ENCODE data around the gene JARID2. TPM values are rescaled to one million over a fixed set of nuclear protein-coding genes. Genes with fewer than 3 reads are reported as not detected.

Gene JARID2
- total RNA-seq, 4 donors from 2014 or later = 12.1 to 33.8 (median 17.0) TPM

DNA sequence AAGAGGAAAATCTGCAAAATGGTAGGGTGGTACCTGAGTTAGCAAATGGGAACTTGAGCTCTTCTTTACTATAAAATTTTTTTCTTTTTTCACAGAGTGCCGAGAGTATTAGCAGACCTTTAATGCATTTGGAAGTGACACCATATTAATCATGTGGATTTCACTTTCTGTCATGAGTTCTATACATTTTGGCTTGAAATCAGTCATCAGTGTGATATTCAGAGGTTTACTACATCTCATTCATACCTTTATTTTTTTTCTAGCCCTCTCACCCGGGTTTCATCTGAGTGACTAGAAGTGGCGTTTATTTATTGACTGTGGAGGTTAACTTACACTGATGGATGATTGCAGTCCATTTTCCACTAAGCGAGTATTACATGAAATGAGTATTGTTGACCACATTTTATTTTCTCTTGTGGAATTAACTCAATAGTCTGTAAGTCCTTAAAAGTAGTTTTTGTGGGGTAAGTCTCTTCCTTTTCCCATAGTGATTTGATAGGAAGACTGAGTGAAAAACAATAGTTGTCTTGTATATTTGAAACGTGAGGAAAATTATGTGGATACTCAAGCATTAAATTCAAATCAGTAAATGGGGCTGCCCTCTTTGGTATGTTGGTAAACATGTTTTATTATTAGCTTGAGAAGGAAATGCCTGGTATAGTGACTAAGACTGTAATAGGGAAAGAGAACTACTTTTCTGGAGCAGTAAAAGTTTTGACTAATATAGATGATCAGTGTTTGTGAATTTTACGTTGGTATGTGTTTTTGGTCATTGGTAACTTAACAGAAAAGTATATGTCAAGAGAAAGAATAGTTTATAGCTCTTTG, 55.5 kb downstream of the JARID2 start:
- DNase-seq = no peak
- Histone ChIP-seq H3K9me3 (no peaks in the 10 kb centered on the region), H3K27me3 (no peaks in the 10 kb centered on the region), H3K4me1 (peaks cover 0 to 57% (median 8%) of the 10 kb centered on the region in 4 donors), H3K27ac (no peak overlapping the region), H3K4me3 (no peak overlapping the region), H3K36me3 (no peaks in the 10 kb centered on the region)
- no peak for TF ChIP-seq POLR2A (IDR thresholded peaks at IDR 0.05)
- TF ChIP-seq, protein P1, sequence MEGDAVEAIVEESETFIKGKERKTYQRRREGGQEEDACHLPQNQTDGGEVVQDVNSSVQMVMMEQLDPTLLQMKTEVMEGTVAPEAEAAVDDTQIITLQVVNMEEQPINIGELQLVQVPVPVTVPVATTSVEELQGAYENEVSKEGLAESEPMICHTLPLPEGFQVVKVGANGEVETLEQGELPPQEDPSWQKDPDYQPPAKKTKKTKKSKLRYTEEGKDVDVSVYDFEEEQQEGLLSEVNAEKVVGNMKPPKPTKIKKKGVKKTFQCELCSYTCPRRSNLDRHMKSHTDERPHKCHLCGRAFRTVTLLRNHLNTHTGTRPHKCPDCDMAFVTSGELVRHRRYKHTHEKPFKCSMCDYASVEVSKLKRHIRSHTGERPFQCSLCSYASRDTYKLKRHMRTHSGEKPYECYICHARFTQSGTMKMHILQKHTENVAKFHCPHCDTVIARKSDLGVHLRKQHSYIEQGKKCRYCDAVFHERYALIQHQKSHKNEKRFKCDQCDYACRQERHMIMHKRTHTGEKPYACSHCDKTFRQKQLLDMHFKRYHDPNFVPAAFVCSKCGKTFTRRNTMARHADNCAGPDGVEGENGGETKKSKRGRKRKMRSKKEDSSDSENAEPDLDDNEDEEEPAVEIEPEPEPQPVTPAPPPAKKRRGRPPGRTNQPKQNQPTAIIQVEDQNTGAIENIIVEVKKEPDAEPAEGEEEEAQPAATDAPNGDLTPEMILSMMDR (IDR thresholded peaks at IDR 0.05) = no peak

DNA sequence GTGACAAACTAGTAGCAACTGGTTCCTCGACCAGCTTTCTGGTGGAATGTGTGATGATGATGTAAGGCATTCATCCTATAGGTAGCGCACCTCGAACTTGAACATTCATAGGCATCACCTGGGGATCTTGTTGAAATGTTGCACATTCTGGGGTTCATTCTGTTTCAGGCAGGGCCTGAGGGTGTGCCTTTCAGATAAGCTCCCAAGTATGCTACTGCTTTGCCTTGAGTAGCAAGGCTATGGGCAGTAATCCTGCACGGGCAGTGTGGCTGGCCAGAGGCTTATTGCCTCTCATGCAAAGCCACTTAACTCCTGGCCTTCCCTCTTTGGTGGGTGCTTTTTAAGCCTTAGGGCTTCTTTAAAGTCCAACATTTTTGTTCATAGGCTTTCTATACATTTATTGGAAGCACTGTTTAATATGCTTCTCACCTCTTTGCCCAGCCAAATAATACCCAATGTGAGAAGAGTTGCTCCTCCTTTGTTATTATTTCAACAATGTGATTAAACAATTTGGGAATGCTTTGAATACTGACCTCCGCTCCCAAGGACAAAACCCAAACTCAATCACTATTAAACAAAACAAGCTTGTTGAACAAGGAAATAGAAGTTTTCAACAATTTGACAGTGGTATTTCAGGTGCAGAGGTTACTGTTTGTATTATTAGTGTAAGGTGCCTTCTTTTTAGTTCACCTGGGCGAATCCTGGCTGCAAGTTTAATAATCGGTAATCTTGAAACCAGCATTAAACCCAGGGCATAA, 57.5 kb downstream of the JARID2 start:
- Histone ChIP-seq H3K9me3 (no peaks in the 10 kb centered on the region), H3K27ac (no peak overlapping the region), H3K27me3 (no peaks in the 10 kb centered on the region), H3K4me3 (no peak overlapping the region), H3K36me3 (no peaks in the 10 kb centered on the region), H3K4me1 (peaks cover 0 to 46% (median 11%) of the 10 kb centered on the region in 4 donors)
- DNase-seq = no peak
- TF ChIP-seq POLR2A (IDR thresholded peaks at IDR 0.05) = no peak
- TF ChIP-seq, protein P1 (IDR thresholded peaks at IDR 0.05) = no peak

DNA sequence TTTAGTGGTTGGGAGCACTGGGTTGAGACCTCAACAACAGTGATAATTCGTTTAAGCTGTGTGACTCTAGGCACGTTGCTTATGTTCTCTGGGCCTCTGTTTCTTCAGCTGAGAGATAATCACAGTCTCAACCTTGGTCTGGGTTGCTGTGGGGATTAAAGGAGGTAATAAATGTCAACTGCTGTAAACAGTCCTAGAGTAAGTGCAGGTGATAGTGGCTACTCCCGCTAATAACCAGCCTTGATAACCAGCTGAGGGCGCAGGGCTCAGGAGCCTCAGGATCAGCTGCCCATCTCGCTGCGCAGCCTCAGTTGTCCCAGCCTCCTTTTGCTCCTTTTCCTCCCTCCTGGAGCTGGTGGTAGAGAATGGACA, 58.0 kb downstream of the JARID2 start:
- no peaks in the 10 kb centered on the region for H3K9me3 ChIP-seq
- no peaks in the 10 kb centered on the region for H3K27me3 ChIP-seq
- TF ChIP-seq POLR2A (IDR thresholded peaks at IDR 0.05) = no peak
- TF ChIP-seq, protein P1 (IDR thresholded peaks at IDR 0.05) = peak in 1 of 6 experiments; percentile 14
- H3K27ac ChIP-seq = peak overlapping the region in 1 of 4 donors; percentile 3
- H3K4me1 ChIP-seq = peaks cover 0 to 43% (median 13%) of the 10 kb centered on the region in 4 donors
- DNase-seq = no peak
- no peak overlapping the region for H3K4me3 ChIP-seq
- H3K36me3 ChIP-seq = no peaks in the 10 kb centered on the region

DNA sequence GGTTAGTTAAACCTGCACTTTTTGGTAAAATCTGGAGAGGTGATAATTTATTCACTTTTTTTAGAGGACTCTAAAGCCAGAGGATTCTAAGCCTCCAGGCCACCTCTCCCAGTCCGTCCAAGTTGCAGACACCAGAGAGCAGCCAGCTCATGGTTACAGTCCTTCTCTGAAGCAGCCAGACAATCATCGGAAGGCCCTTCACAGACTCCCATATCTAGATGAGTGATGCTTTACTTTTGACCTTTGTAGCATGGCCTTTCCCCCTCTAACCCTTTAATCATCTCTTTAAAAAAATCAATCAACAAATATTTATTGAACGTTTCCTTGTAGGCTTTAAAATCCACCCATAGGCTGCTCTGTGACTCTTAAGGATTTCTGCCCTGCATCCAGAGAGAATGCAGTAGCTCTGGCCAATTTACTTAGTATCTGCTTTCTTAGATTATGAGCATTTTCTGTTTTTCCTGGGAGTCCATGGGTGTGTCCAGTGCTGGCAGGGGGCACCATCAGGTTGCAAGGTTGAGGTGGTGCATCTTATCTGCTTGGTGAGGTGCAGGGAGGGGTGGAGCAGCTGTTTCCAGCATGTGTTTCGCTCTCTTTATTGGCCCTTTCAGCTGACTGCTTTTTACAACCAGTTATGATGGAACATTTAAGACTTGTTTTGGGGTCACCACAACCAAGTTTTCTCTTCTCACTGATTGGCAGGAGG, 58.6 kb downstream of the JARID2 start:
- H3K36me3 ChIP-seq = no peaks in the 10 kb centered on the region
- TF ChIP-seq, protein P1 (IDR thresholded peaks at IDR 0.05) = no peak
- no peak for TF ChIP-seq POLR2A (IDR thresholded peaks at IDR 0.05)
- peaks cover 0 to 42% (median 15%) of the 10 kb centered on the region in 4 donors for H3K4me1 ChIP-seq
- H3K27me3 ChIP-seq = no peaks in the 10 kb centered on the region
- no peaks in the 10 kb centered on the region for H3K9me3 ChIP-seq
- no peak for DNase-seq
- peak overlapping the region in 1 of 4 donors; percentile 3 for H3K27ac ChIP-seq
- no peak overlapping the region for H3K4me3 ChIP-seq

DNA sequence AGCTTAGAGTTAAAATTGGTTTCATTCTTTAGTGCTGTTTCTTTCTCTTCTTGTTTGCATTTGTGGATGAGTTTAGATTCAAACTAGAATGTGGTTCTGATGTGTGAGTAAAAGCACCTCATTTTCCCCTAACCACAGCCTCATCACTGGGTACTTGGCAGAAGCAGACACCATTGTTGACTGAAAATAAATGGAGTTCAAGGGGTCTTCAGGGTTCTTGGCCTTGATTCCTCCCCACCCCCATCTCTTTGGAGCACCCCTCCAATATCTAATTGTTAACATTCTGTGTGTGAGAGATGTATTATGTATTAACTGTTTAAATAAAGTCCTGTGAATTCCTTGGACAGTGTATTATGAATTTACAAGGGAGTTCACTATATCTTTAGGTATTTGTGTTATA, 59.6 kb downstream of the JARID2 start:
- H3K9me3 ChIP-seq = no peaks in the 10 kb centered on the region
- H3K36me3 ChIP-seq = no peaks in the 10 kb centered on the region
- no peaks in the 10 kb centered on the region for H3K27me3 ChIP-seq
- H3K4me3 ChIP-seq = no peak overlapping the region
- H3K27ac ChIP-seq = peak overlapping the region in 1 of 4 donors; percentile 1
- no peak for DNase-seq
- peaks cover 0 to 43% (median 12%) of the 10 kb centered on the region in 4 donors for H3K4me1 ChIP-seq
- TF ChIP-seq, protein P1 (IDR thresholded peaks at IDR 0.05) = no peak
- TF ChIP-seq POLR2A (IDR thresholded peaks at IDR 0.05) = no peak

All from Peyer's patch (tissue), 4 donors.